Sigmoid colon (tissue), 4 donors: ENCODE results near the gene SERPINE1.

Experiments
- EP300 ChIP-seq, 4 donors: sonication (generic); formaldehyde crosslinking; IDR thresholded peaks; one replicate each; pipeline ENCODE4 v1.6.1; 2017; ENCODE audit warnings: antibody characterized with exemption in 4 of 4
- POLR2A ChIP-seq, 2 donors: fragments of 450-650 bp; IDR thresholded peaks; one replicate each; pipeline ENCODE4 v1.6.1; 2016; ENCODE audit warnings: antibody characterized with exemption in 2 of 2, mild to moderate bottlenecking in 2 of 2, moderate library complexity in 2 of 2
- POLR2AphosphoS5 ChIP-seq, 4 donors: sonication (generic); formaldehyde crosslinking; IDR thresholded peaks; one replicate each; pipeline ENCODE4 v1.6.1; 2017; ENCODE audit warnings: antibody characterized with exemption in 4 of 4
- TF ChIP-seq, protein P1 (sequence below), 4 experiments: fragments of 450-650 bp in 3 of 4; fragments of 200-600 bp in 1 of 4; IDR thresholded peaks; one replicate each; pipeline ENCODE4 v1.5.1; 2016 to 2019; ENCODE audit warnings: antibody characterized with exemption in 4 of 4, mild to moderate bottlenecking in 3 of 4, moderate library complexity in 2 of 4

DNA sequence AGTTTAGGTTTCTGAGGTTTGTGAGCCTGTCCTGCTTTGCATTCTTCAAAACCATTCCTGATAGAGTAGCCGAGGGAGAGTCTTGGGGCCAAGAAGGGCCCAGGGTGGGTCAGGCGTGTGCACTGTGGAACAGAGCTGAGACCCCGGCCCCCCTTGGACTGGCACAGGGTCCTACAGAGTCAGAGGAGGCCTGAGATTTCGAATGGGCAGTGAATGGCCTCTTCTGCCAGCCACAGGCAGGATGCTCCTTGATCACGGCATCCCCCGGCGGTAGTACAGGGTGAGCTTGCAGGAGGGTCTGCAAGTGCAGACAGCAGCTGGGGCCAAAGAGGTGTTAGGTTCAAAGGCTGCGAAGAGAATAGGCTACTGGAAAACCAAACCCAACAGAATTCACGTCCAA is 37.0 kb upstream of the SERPINE1 start:
- TF ChIP-seq, protein P1, sequence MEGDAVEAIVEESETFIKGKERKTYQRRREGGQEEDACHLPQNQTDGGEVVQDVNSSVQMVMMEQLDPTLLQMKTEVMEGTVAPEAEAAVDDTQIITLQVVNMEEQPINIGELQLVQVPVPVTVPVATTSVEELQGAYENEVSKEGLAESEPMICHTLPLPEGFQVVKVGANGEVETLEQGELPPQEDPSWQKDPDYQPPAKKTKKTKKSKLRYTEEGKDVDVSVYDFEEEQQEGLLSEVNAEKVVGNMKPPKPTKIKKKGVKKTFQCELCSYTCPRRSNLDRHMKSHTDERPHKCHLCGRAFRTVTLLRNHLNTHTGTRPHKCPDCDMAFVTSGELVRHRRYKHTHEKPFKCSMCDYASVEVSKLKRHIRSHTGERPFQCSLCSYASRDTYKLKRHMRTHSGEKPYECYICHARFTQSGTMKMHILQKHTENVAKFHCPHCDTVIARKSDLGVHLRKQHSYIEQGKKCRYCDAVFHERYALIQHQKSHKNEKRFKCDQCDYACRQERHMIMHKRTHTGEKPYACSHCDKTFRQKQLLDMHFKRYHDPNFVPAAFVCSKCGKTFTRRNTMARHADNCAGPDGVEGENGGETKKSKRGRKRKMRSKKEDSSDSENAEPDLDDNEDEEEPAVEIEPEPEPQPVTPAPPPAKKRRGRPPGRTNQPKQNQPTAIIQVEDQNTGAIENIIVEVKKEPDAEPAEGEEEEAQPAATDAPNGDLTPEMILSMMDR (IDR thresholded peaks at IDR 0.05), result no peak
- TF ChIP-seq POLR2A (IDR thresholded peaks at IDR 0.05), result no peak
- TF ChIP-seq POLR2AphosphoS5 (IDR thresholded peaks at IDR 0.05), result no peak
- no peak for TF ChIP-seq EP300 (IDR thresholded peaks at IDR 0.05)
